SW480 (cell line): ENCODE measurements around the gene GTPBP4.
"Not testable (repeated sequence)": the region's sequence is repeated elsewhere in the genome, so short reads cannot be mapped to it uniquely, and the experiment has no call there.

Experiments used
- DNase-seq: peaks from one replicate; pipeline ENCODE4 v3.0.0-alpha.2; 2016; ENCODE audit warnings: low spot score

Gene GTPBP4

DNA sequence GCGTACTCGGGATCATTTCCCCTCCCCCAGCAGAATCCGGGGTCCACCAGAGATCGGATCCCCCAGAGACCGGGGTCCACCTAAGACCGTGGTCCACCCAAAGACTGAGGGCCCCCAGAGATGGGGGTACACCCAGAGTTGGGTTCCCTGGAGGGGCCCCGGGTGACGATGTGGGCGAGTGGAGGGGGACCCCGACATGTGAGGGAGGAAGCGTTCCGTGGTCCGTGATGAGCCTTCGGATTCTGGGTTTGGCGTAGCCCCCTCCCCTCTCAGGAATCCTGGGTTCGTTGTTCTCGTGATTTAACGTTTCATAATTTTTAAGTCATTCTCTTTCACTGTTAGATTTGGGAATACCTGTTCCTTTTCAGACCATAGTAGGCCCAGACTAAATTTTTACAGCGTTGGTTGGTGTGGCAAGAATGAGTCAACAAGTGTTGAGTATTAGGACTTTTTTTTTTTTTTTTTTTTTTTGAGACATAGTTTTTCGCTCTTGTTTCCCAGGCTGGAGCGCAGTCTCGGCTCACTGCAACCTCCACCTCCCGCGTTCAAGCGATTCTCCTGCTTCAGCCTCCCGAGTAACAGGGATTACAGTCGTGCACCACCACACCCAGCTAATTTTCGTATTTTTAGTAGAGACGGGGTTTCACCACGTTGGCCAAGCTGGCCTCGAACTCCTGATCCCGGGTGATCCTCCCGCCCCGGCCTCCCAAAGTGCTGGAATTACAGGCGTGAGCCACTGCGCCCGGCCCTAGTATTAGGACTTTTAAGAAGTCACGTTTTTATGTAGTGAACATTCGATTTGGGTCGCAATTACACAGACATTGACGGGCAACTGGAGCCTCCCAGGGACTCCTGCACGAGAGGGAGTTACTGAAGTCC, 672 bp downstream of the GTPBP4 start:
- no peak for DNase-seq

DNA sequence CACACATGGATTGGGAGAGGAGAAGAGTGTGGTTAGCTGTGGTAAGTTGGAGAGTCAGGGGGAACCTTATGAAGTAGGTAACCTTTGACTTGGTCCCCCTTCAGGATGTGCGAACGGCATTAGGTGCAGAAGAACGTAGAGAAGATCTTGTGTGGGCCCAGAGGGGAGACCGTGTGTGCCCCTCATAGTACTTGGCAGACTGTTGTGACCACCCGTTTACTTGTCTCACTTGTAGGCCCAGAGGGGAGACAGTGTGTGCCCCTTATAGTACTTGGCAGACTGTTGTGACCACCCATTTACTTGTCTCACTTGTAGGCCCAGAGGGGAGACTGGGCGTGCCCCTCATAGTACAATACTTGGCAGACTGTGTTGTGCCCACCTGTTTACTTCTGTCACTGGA, 2.6 kb downstream of the GTPBP4 start:
- no peak for DNase-seq

DNA sequence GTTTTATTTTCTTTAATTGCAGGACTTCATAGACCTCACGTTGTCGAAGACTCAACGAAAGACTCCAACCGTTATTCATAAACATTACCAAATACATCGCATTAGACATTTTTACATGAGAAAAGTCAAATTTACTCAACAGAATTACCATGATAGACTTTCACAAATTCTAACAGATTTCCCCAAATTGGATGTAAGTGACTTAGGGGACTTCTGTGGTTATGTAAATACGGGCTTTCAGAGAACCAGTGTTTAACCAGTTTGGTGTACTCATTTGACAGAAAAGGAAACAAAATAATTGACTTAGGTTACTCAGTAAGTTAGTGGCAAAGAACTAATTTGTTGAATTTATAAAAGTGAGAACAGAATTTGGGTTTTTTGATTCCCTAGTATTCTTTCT, 4.2 kb downstream of the GTPBP4 start:
- DNase-seq = no peak

DNA sequence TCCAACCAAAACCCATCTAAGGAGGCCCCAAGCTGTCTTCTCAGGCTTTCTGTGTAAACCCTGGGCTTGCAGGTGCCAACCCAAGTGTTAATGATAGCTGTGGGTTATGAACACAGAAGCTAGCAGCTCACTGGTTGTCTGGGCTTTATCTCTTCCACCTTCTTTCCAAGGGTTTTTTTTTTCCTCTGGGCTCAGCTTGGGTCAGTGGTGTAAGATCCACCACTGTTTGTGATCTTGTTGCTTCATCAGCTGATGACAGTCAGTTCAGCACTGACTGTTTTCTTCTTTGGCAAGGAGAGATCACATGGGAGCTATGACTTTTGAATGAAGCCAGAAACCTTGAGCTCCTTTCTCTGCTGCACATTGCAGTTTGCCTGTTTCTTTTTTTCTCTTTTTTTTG, 4.6 kb downstream of the GTPBP4 start:
- DNase-seq = no peak

DNA sequence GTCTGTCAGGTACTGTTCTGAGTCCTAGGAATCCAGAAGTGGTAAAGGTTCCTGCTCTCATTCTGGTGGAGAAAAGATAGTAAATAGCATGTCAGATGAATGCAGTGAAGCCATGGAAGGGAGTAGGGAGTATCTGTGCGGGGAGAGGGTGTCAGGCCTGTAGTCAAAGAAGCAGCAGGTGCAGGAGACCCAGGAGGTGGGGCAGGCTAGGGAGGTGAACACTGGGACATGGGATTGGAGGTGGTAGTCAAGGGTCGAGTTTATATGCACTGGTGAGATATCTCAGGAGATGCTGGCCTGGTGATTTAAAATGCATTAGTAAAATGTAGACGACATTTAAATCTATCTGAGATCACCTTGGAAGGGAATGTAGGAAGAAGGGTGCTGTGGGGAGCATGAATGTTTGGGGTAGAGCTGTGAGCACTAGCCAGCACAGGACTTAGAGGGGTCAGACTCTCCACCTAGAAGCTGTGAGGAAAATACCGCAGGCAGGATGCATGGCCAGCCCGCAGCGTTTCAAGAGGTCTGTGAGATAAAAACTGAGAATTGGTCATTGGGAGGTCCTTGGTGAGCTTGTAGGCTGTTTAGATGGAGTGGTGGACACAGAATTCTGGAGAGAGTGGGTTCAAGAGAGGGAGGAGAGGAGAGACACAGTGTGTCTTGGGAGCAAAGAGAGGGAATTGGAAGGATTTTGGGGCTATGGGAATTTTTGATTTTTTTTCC, 6.8 kb downstream of the GTPBP4 start:
- DNase-seq = no peak

DNA sequence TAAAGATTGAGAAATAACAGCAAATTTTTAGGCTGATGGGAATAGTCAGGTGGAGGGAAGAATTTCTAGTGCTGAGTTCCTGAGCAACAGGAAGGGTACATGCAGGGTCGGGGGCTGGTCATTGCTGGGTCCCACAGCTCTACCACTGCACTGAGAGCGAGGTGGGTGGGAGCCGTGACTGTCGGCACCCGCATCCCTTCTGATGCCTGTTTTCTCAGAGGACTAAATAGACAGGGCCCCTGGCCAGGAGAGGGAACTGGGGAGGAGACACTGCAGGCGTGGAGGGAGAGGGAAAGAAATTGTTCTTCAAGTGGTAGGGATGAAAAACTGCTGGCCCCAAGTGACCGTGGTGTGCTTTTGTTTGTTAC, 7.3 kb downstream of the GTPBP4 start:
- no peak for DNase-seq

DNA sequence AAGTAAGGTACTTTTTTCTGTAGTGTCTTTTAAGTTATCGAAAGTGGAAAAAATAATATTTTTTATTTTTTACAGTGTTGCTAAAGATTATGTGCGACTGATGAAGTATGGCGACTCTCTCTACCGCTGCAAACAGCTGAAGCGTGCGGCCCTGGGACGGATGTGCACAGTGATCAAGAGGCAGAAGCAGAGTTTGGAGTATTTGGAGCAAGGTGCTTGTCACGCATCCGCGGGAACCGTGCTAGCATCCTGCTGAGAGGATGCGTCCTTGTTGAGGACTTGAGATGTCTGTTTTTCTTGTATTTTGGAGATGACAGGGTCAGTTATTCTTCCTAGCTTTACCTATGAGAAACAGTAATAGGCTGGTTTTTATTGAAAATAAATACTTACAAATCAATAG, 7.8 kb downstream of the GTPBP4 start:
- DNase-seq = no peak

DNA sequence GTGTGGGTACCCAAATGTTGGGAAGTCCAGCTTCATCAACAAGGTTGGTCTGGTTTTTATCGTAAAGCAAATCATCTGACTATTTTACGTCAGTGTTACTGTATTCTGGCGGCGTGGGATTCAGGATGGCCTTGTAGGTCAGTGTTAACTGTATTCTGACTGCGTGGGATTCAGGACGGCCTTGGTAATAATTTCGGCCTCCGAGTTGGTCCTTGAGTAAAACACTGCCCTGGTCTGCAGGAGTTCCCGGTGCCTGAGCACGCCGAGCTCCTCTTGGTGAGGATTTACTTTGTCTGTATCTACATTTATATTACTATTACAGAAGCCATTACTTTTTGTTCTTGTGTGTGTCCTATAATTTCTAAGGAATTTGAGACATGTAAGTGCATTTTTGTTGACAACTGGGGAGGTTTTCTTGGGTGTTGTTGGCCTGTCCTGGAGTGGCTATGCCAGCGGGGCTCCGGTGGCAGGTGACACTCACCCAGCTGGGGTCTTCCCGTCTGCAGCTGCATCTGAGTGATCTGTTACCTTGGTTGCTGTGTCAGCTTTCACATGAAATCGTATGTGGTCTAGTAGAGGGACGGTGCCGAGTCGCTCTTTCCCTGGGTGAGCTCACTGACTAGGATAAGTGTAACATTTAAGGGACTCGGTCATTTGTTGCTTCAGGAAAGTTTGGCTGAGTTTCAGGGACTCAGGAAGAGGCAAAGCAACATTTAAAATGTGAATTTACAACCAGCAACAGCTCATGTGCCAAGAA, 9.2 kb downstream of the GTPBP4 start:
- no peak for DNase-seq

DNA sequence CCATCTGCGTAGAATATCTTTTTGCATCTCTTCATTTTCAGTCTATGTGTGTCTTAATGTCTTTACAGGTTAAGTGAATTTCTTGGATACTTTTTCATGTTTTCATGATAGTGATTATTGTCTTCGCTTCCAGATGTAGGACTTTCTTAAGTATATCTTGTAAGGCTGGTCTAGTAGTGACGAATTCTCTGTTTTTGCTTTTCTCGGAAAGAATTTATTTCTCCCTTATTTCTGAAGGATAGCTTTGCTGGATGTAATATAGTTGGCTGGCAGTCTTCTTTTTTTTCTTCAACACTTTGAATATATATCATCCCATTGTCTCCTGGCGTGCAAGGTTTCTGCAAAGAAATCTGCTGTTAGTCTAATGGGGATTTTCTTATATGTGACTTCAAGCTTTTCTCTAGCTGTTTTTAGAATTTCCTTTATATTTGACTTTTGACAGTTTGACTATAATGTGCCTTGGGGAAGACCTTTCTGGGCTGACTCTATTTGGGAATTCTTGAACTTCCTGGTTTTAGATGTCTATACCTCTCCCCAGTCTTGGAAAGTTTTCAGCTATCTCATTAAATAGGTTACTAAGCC, 14.3 kb downstream of the GTPBP4 start:
- no peak for DNase-seq

DNA sequence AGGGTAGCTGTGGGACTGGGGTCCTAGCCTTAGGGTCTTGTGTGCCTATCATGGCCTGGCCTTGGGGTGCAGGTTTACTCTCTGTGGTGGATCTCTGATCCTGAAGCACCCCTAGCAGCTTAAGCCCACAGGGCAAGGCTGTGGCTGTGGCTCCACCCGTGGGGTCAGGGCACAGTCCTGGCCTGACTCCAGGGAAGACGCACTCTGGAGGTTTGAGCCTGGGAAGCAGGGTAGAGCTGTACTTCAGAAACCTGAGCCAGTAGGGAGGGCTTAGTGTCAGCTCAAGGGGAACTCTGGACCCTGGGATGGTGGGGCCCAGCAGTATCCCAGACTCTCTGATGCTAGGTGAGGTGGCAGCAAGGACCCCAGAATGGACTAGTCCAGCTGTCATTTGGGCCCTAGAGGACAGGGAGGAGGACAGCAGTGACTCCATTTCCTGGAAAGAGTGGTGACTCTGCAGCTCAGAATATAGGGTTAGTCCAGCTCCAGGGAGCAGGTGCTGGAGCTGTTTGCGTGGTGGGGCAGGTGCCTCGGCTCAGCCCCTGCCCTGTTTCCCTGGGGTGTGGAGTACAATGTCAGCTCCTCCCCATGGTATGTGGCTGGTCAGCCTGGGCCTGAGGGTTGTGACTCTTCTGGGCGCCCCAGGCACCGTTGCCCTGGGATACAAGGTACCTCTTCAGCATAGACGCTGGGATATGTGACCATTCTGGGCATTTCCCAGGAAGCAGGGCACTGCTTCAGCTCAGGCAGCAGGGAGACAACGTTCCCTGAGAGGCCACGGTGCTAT, 15.8 kb downstream of the GTPBP4 start:
- no peak for DNase-seq

DNA sequence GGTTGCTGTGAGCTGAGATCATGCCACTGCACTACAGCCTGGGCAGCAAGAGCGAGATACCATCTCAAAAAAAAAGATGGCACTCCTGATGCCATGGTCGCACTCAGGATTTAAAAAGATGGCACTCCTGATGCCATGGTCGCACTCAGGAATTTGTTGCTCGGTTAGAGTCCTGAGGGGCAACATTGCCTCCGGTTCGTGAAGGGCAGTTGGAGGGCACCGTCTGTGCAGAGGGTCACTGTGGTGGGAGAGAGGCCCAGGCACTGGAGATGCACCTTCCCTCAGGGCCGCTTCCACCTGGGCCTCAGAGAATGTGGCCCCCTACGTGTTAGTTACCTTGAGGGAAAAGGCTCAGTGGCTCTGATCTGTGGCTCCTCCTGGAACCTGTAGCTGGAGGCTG, 18.3 kb downstream of the GTPBP4 start:
- no peak for DNase-seq

DNA sequence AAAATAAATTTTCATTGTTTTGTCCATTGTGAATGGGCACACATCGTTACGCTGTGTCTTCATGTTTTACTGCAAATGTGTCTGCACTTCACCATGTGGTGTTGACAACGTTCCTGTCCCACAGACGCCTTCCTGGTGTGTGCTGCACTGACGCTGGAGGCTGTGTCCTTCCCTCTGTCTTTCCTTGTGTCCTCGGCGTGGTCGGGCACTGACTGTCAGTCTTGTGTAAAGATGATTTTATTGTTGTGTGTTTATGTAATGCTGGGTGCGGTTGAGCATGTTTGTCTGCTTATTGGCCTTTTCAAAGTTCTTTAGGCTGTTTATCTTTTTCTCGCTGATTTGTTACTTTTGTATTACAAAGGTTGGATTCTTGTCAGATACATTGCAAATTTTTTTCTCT, 19.3 kb downstream of the GTPBP4 start:
- no peak for DNase-seq

DNA sequence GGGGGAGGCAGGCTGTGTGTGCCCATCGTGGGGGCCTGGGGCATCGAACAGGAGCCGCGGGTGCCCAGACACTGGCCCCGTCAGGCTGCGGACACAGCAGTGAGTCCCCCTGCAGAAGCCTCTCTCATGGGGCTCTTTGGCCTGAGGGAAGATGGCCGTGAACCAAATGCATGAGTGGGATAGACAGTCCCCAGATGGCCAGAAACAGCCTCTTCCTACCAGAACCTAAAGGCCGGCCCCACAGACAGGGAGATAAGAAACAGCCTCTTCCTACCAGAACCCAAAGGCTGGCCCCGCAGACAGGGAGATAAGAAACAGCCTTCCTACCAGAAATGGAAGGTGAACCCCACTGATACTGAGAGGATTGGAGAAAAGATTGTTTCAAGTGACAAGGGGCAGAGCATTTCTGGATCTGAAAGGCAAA, 20.8 kb downstream of the GTPBP4 start:
- DNase-seq = no peak

DNA sequence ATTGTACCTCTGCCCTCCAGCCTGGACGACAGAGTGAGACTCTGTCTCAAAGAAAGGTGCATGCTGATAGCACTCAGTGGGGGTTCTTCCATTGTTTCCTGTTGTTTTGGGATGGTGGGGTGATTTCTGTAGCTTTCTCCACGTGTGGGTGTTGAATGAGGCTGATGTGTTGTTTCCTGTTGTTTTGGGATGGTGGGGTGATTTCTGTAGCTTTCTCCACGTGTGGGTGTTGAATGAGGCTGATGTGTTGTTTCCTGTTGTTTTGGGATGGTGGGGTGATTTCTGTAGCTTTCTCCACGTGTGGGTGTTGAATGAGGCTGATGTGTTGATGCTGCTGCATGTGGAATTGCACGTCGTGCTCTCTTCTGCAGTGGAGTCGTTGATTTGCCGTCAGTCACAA, 21.7 kb downstream of the GTPBP4 start:
- DNase-seq = not testable (repeated sequence)

DNA sequence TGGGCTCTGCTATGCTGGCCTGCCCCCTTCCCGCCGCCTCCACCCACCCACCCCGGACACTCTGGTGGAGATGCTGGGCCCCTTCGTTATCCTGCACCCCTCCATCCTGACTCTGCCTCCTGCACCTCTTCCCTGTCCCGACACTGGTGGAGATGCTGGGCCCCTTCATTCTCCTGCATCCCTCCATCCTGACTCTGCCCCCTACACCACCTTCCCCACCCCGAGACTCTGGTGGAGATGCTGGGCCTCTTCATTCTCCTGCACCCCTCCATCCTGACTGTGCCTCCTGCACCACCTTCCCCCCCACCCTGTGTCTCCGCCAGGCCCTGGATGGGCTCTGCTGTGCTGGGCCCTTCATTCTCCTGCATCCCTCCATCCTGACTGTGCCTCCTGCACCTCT, 22.5 kb downstream of the GTPBP4 start:
- DNase-seq = no peak

DNA sequence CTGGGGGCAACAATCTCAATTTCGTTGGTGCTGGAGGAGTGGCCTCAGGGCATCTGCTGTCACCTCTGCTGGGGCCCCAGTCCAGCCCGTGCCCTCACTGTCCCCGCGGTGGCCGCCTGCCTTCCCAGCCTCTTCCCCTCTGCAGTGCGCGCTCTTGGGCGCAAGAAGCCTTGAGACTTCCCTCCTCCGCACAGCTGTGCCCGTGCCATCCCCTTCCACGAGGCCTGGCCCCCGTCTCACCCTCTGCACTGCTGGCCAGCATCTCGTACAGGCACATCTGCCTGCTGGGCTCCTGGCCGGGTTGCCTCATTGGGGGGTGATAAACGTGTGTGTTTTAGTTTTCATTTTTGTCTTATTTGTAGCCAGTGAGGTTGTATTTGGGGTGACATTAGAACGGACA, 23.5 kb downstream of the GTPBP4 start:
- DNase-seq = no peak

DNA sequence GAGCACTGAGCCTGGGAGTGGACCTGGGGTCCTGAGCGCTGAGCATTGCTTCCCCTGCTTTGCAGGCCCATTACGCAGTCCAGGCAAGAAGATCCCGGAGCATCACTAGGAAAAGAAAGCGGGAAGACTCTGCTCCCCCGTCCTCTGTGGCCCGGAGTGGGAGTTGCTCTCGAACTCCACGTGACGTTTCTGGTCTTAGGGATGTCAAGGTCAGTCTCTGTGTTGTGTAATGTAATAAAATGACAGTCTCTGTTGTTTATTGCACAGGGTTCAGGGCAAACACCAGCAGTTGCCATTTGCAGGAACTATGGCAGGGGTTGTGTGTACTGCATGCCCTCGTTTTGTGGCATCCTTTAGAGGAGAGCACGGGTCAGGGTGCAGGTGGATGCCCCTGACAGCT, 27.5 kb downstream of the GTPBP4 start:
- DNase-seq = no peak

DNA sequence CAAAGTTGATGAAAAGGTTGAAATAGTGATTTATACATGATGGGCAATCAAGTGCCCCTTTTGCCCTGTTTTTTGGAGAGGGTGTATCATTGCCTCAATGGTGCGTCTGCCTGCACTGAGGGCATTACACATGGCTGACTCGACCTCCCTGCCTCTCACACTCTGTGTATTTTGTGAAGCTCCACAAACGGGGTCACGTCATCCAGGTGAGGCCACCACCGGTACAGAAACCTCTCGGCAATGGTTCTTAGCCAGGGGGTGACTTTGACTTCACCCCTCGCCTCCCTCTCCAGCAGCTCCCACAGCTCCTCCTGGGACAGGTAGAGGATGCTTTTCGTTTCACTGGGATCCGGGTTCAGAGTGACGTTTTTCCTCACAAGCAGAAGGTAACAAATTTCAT, 31.1 kb downstream of the GTPBP4 start:
- no peak for DNase-seq

DNA sequence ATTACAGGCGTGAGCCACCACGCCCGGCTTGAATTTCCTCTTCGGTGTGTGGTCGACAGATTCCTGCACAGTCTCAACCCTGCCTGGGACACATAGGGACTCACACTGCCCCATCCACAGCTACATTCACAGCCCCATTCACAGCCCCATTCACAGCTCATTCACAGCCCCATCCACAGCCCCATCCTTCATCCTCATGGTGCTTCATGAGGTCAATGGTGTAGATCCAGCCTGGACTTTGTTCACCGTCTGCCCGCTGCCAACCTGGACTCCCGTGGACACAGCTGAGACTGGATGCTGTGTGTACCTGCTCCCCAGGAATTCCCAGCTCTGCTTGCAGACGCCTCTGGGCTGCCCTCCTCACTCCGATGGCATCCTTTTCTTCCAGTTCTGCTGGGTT, 32.2 kb downstream of the GTPBP4 start:
- no peak for DNase-seq

DNA sequence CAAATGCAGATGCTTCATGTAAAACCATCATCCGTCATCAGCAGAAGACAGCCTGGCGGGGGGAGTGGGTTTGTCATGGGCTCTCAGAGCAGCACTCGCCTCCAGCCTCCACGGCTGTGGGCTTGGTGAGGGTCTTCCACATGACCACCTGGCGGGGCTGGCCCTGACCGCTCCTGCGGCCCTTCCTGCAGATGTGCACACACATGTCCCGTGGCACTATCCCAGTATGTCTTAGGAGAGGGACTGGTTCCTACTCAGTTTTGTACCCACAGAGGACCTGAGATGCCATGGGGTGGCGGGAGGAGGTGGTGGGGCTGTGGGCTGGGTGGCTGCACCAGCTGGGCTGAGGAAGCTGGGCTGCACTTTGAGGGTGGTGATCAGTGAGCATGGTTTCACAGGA, 32.7 kb downstream of the GTPBP4 start:
- no peak for DNase-seq

DNA sequence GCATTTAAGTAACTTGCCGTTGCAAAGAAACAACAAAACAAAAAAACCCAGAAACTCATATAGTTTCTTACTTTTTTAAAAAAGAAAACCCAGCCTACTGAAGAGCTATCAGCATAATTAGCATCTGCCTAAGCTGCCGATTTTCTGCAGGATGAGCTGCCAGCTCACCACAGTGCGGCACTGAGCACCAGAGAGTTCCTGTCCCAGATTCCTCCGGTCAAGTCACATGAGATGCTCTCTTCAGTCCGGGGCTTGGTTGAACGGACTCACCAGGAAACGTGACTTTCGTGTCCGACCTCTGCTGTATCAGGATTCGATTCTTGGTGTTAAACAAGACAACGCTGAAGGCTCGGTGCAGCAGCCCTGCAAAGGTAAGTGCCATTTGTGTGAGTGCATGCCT, 34.2 kb downstream of the GTPBP4 start:
- DNase-seq = no peak

DNA sequence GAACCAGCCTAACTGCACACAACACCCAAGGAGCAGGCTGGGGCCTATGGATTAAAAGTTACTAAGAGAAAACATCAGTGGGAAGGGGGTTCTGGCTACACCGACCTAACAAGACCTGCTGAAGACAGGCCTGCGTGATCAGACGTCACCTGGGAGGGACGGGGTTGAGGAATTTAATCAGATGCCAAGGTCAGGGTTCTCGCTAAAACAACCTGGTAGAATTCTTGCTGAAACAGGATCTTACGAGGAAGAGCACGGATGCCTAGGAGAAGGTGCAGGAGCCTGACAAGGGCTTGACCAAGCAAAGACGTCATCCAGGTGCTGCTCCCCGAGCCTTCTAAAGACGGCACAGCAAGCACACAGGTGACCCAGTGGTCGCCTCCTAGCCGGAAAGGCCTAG, 35.9 kb downstream of the GTPBP4 start:
- DNase-seq = no peak
